H9 (cell line): Measurements from ENCODE around the gene TBC1D1. TPM values are rescaled to one million over a fixed set of nuclear protein-coding genes. Genes with fewer than 3 reads are reported as not detected.

Experiments
- DNase-seq: peaks from one replicate; pipeline ENCODE4 v3.0.0-alpha.2; 2017
- H2AFZ ChIP-seq: one replicate; pipeline ENCODE4 v1.6.1; 2013; ENCODE audit warnings: mild to moderate bottlenecking, low read length, control low read depth, moderate library complexity
- H2AK5ac ChIP-seq: 2 replicates; pipeline ENCODE4 v1.6.1; 2013; ENCODE audit warnings: low read length, control low read depth, mixed read lengths; ENCODE audit not compliant: insufficient read length
- H2BK120ac ChIP-seq: one replicate; pipeline ENCODE4 v1.6.1; 2013; ENCODE audit warnings: low read depth, mild to moderate bottlenecking, low read length, control low read depth, inconsistent platforms; ENCODE audit not compliant: poor library complexity, severe bottlenecking
- H2BK12ac ChIP-seq: 2 replicates; pipeline ENCODE4 v1.6.1; 2013; ENCODE audit warnings: low read length, control low read depth, mixed read lengths, low read depth; ENCODE audit not compliant: insufficient read length
- H2BK15ac ChIP-seq: 2 replicates; pipeline ENCODE4 v1.6.1; 2013; ENCODE audit warnings: low read depth, low read length, control low read depth
- H2BK20ac ChIP-seq: one replicate; pipeline ENCODE4 v1.6.1; 2013; ENCODE audit warnings: low read depth, mild to moderate bottlenecking, low read length, control low read depth, inconsistent platforms; ENCODE audit not compliant: poor library complexity, severe bottlenecking
- H2BK5ac ChIP-seq: 2 replicates; pipeline ENCODE4 v1.6.1; 2013; ENCODE audit warnings: low read length, control low read depth, mixed read lengths; ENCODE audit not compliant: insufficient read length
- H3K14ac ChIP-seq: 2 replicates; pipeline ENCODE4 v1.6.1; 2013; ENCODE audit warnings: low read length, control low read depth; ENCODE audit not compliant: insufficient read depth
- H3K18ac ChIP-seq: 2 replicates; pipeline ENCODE4 v1.6.1; 2013; ENCODE audit warnings: low read depth, mild to moderate bottlenecking, mixed read lengths, low read length, control low read depth; ENCODE audit not compliant: insufficient read length
- H3K23ac ChIP-seq: 2 replicates; pipeline ENCODE4 v1.6.1; 2013; ENCODE audit warnings: low read length, control low read depth, mixed read lengths, low read depth; ENCODE audit not compliant: insufficient read length
- H3K23me2 ChIP-seq: 2 replicates; pipeline ENCODE4 v1.6.1; 2013; ENCODE audit warnings: low read depth, mild to moderate bottlenecking, mixed read lengths, low read length, control low read depth; ENCODE audit not compliant: insufficient read length, poor library complexity, severe bottlenecking
- H3K27ac ChIP-seq: 2 replicates; pipeline ENCODE4 v1.5.1; 2013; ENCODE audit warnings: low read length, control low read depth, mixed read lengths, low read depth; ENCODE audit not compliant: insufficient read length
- H3K27me3 ChIP-seq: 2 replicates; pipeline ENCODE4 v1.6.1; 2013; ENCODE audit warnings: low read length, control low read depth, inconsistent platforms; ENCODE audit not compliant: insufficient read depth
- H3K4ac ChIP-seq: 2 replicates; pipeline ENCODE4 v1.6.1; 2013; ENCODE audit warnings: low read depth, mild to moderate bottlenecking, control low read depth, inconsistent platforms, low read length, moderate library complexity
- H3K4me1 ChIP-seq: 2 replicates; pipeline ENCODE4 v1.6.1; 2013; ENCODE audit warnings: low read length, control low read depth, inconsistent platforms; ENCODE audit not compliant: insufficient read depth
- H3K4me2 ChIP-seq: 2 replicates; pipeline ENCODE4 v1.6.1; 2013; ENCODE audit warnings: low read length, control low read depth, mixed read lengths; ENCODE audit not compliant: insufficient read length, insufficient read depth
- H3K56ac ChIP-seq: 2 replicates; pipeline ENCODE4 v1.6.1; 2013; ENCODE audit warnings: low read depth, mild to moderate bottlenecking, mixed read lengths, low read length, control low read depth; ENCODE audit not compliant: insufficient read length
- H3K79me1 ChIP-seq: 2 replicates; pipeline ENCODE4 v1.6.1; 2013; ENCODE audit warnings: low read depth, mild to moderate bottlenecking, moderate library complexity, low read length, control low read depth, inconsistent platforms; ENCODE audit not compliant: insufficient read depth, poor library complexity, severe bottlenecking
- H3K79me2 ChIP-seq: 2 replicates; pipeline ENCODE4 v1.6.1; 2013; ENCODE audit warnings: low read length, control low read depth, inconsistent platforms; ENCODE audit not compliant: insufficient read depth
- H3K9ac ChIP-seq: 2 replicates; pipeline ENCODE4 v1.6.1; 2013; ENCODE audit warnings: low read length, control low read depth, mixed read lengths; ENCODE audit not compliant: insufficient read length; ENCODE audit errors: extremely low read depth
- H3K9me3 ChIP-seq: one replicate; pipeline ENCODE4 v1.6.1; 2013; ENCODE audit warnings: low read depth, low read length, inconsistent platforms; ENCODE audit not compliant: control insufficient read depth
- H3T11ph ChIP-seq: one replicate; pipeline ENCODE4 v1.6.1; 2013; ENCODE audit warnings: mild to moderate bottlenecking, low read length, control low read depth, inconsistent platforms
- H4K20me1 ChIP-seq: one replicate; pipeline ENCODE4 v1.6.1; 2013; ENCODE audit not compliant: control insufficient read depth, insufficient read length, insufficient read depth
- H4K5ac ChIP-seq: 2 replicates; pipeline ENCODE4 v1.6.1; 2013; ENCODE audit warnings: low read depth, mild to moderate bottlenecking, mixed read lengths, low read length, control low read depth; ENCODE audit not compliant: insufficient read length
- H4K8ac ChIP-seq: replicated peaks from 2 replicates; pipeline ENCODE4 v1.6.1; 2013; ENCODE audit warnings: low read length, control low read depth, mixed read lengths, low read depth; ENCODE audit not compliant: insufficient read length
- H4K91ac ChIP-seq: 2 replicates; pipeline ENCODE4 v1.6.1; 2013; ENCODE audit warnings: low read depth, mild to moderate bottlenecking, moderate library complexity, mixed read lengths, low read length, control low read depth; ENCODE audit not compliant: insufficient read length
- H3K27ac Mint-ChIP-seq, 3 experiments: 2 replicates in 2 of 3; 3 replicates in 1 of 3; pipeline ENCODE4 v1.8.0; 2020 to 2021; ENCODE audit warnings: mixed read lengths in 3 of 3, mild to moderate bottlenecking in 1 of 3, moderate library complexity in 1 of 3
- H3K27me3 Mint-ChIP-seq: 2 replicates; pipeline ENCODE4 v1.8.0; 2021; ENCODE audit warnings: low read depth, mild to moderate bottlenecking, moderate library complexity, mixed read lengths
- H3K36me3 Mint-ChIP-seq, 3 experiments: 2 replicates in 2 of 3; 3 replicates in 1 of 3; pipeline ENCODE4 v1.8.0; 2020 to 2021; ENCODE audit warnings: low read depth in 3 of 3, mixed read lengths in 3 of 3; ENCODE audit not compliant: insufficient read depth in 1 of 3
- H3K4me1 Mint-ChIP-seq, 2 experiments: 2 replicates each; pipeline ENCODE4 v1.8.0; 2020; ENCODE audit warnings: mixed read lengths in 2 of 2
- H3K4me3 Mint-ChIP-seq, 2 experiments: 2 replicates in 1 of 2; 3 replicates in 1 of 2; pipeline ENCODE4 v1.8.0; 2020 to 2021; ENCODE audit warnings: mild to moderate bottlenecking in 2 of 2, mixed read lengths in 2 of 2, moderate library complexity in 1 of 2
- H3K9me3 Mint-ChIP-seq, 2 experiments: 2 replicates in 1 of 2; 3 replicates in 1 of 2; pipeline ENCODE4 v1.8.0; 2020; ENCODE audit warnings: mild to moderate bottlenecking in 2 of 2, mixed read lengths in 2 of 2, moderate library complexity in 1 of 2
- WGBS: extraction: QIAGEN DNeasy Blood & Tissue Kit; methylation state at CpG from one replicate; pipeline ENCODE4 v1.1.7; 2013; ENCODE audit warnings: missing lambda C conversion rate, low lambda C conversion rate, mixed read lengths; ENCODE audit not compliant: insufficient read length; ENCODE audit errors: extremely low coverage; 5-methylcytosine and 5-hydroxymethylcytosine counted together
- total RNA-seq: library from RNA; stranded (reverse); gene quantifications from 2 replicates; pipeline ENCODE4 v1.2.1, GENCODE V29; 2021
- TF ChIP-seq, protein P1 (sequence below): fragments of 200-600 bp; sonication (generic); conservative IDR thresholded peaks from 3 replicates; pipeline ENCODE4 v1.8.0; 2021; ENCODE audit warnings: antibody characterized with exemption, mild to moderate bottlenecking

Gene TBC1D1
- total RNA-seq, 1 experiment from 2014 or later = 109 TPM

- DNase-seq = no peak
- Histone ChIP-seq H3K9me3 (no peaks in the 10 kb centered on the region), H3K14ac (no peak overlapping the region), H3K79me1 (no peaks in the 10 kb centered on the region), H4K91ac (no peak overlapping the region), H4K5ac (no peak overlapping the region), H3K27me3 (no peaks in the 10 kb centered on the region), H2AK5ac (no peak overlapping the region), H2BK15ac (no peak overlapping the region), H3K18ac (no peak overlapping the region), H3K4ac (no peak overlapping the region), H3K23ac (no peak overlapping the region), H2BK120ac (no peak overlapping the region), H3K4me2 (no peak overlapping the region), H3K27ac (no peak overlapping the region), H3K23me2 (no peaks in the 10 kb centered on the region), H2BK5ac (no peak overlapping the region), H4K8ac (no peak overlapping the region), H2BK12ac (no peak overlapping the region), H2BK20ac (no peak overlapping the region), H3T11ph (no peak overlapping the region), H4K20me1 (no peaks in the 10 kb centered on the region), H2AFZ (no peak overlapping the region), H3K4me1 (no peaks in the 10 kb centered on the region), H3K9ac (no peak overlapping the region), H3K79me2 (no peaks in the 10 kb centered on the region), H3K56ac (no peak overlapping the region)
- Mint-ChIP-seq H3K4me3 (no peak overlapping the region), H3K27ac (no peak overlapping the region), H3K4me1 (0 out of 4 replicates have a peak, but pooled peaks cover 0 to 2% of the 10 kb centered on the region in 2 experiments), H3K27me3 (no peaks in the 10 kb centered on the region), H3K36me3 (peaks cover 29 to 46% (median 31%) of the 10 kb centered on the region in 3 experiments; a peak in 6 of 7 replicates), H3K9me3 (peaks cover 3 to 5% of the 10 kb centered on the region in 2 experiments; a peak in 4 of 5 replicates)
- TF ChIP-seq, protein P1, sequence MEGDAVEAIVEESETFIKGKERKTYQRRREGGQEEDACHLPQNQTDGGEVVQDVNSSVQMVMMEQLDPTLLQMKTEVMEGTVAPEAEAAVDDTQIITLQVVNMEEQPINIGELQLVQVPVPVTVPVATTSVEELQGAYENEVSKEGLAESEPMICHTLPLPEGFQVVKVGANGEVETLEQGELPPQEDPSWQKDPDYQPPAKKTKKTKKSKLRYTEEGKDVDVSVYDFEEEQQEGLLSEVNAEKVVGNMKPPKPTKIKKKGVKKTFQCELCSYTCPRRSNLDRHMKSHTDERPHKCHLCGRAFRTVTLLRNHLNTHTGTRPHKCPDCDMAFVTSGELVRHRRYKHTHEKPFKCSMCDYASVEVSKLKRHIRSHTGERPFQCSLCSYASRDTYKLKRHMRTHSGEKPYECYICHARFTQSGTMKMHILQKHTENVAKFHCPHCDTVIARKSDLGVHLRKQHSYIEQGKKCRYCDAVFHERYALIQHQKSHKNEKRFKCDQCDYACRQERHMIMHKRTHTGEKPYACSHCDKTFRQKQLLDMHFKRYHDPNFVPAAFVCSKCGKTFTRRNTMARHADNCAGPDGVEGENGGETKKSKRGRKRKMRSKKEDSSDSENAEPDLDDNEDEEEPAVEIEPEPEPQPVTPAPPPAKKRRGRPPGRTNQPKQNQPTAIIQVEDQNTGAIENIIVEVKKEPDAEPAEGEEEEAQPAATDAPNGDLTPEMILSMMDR = no peak
- WGBS = no CpG with 5 or more reads among the region's 5 CpGs
Measured at GRCh38 chr4:38017609-38018008, 126.7 kb downstream of the TBC1D1 start.
